Hematopoietic multipotent progenitor cell treated with erythropoietin and hydrocortisone succinate and interleukin-3 and kit ligand, for 8 days (in vitro differentiated cells): ENCODE results near the gene CX3CR1.
A peak's percentile ranks its signal among the peaks of the same experiment; 100 is the strongest.
"Not testable (repeated sequence)": the region's sequence is repeated elsewhere in the genome, so short reads cannot be mapped to it uniquely, and the experiment has no call there.

Experiments used
- DNase-seq: peaks from one replicate; pipeline ENCODE4 v3.0.0-alpha.2; 2015

CX3CR1 gene

DNA sequence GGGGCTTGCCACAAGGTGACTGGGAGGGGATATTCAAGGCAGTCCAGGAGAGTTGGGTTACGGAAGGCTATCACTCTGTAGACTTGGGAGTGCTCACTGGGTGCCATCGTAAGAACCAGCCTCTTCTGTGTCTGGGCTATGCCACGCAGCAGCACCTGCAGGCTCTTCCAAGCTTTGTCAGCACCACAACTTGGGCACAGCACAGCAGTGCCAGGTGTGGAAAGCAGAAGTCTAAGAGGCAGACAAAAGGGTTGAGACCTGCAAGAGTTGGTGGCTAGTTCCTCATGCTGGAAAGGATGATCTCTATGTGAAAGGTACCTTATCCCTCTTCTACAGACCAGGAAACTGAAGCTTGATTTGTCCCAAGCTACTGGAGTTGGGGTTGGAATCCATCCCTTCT lies 15.8 kb downstream of the CX3CR1 start:
- no peak for DNase-seq

DNA sequence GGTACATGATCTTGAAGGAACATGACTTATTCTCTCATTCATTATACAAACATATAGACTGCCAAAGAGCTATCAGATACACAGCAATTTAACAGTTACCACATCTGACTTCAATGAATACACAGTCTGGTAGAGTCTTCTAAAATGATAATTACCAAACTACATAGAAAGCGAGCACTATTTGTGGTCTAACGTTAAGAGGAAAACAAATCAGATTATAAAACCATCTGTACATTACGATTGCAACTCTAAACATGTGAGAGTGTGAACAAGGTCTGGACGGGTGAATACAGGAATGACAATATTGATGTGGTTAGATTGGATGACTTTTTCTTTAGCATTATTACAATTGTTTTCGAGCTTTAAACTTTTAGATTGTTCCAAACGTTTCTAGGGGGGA lies 16.3 kb downstream of the CX3CR1 start:
- DNase-seq, result peak; percentile 48

DNA sequence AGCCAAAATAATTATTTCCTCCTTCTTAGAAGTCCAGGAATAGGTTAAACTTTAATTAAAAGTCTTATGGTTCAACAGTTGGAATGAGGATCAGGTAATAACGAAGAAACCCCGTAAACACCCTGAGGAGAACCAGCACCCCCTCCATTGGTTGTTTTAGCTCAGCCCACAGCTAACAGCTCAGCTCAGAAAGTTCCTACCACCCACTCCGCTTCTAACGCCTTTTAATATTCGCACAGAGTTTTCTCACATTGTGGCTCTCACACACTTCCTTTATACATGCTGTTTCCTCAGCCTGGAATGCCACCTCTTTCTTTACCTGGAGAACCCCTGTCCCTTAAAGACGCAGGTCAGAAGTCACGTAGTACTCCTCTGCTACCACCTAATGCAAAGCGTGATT lies 17.0 kb downstream of the CX3CR1 start:
- DNase-seq, result no peak

DNA sequence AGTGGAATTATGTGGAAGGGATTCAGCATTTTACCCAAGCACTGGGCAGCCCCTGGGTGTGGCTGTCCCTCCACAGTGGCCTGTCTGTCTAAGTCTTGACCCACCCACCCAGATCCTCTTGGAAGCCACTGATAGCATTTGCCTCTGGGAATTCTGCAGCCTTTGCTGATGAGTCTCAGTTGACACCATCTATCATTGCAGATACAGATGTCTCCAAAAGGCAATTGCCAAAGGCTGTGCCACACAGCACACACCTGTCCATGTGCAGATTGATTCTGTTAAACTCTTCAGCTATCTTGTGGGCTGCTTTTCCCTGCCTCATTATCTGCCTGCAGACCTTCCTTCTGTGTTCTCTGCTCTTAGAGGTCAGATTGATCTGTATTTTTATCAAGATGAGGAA lies 18.1 kb downstream of the CX3CR1 start:
- DNase-seq, result no peak

DNA sequence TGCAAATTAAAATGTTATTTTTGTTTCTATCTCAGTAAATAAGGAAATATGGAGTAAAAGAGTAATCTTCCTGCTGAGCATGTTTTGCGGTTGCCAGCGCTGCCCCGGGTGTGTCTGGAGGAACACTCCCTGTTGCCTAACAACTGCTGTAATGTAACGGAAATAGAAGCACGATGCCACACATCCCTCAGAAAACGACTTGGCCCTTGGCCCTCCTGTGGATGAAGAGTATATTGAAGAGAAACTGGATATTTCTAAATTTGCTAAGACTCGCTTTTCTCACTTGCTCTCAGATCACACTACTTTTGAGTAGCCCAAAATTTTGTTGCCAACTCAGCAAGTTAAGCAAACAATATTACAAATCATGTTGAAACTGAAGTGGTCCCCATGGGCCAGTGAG lies 18.9 kb downstream of the CX3CR1 start:
- peak; percentile 95 for DNase-seq

DNA sequence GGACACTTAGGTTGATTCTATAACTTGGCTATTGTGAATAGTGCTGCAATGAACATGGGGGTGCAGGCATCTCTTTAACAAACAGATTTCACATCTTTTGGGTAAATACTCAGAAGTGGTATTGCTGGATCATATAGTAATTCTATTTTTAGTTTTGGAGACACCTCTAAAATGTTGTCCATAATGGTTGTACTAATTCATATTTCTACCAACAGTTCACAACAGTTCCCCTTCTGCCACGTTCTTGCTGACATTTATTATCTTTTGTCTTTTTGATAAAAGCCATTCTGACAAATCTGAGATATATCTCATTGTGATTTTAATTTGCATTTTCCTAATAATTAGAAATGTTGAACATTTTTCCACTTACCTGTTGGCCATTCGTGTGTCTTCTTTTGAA lies 19.5 kb downstream of the CX3CR1 start:
- DNase-seq, result no peak

DNA sequence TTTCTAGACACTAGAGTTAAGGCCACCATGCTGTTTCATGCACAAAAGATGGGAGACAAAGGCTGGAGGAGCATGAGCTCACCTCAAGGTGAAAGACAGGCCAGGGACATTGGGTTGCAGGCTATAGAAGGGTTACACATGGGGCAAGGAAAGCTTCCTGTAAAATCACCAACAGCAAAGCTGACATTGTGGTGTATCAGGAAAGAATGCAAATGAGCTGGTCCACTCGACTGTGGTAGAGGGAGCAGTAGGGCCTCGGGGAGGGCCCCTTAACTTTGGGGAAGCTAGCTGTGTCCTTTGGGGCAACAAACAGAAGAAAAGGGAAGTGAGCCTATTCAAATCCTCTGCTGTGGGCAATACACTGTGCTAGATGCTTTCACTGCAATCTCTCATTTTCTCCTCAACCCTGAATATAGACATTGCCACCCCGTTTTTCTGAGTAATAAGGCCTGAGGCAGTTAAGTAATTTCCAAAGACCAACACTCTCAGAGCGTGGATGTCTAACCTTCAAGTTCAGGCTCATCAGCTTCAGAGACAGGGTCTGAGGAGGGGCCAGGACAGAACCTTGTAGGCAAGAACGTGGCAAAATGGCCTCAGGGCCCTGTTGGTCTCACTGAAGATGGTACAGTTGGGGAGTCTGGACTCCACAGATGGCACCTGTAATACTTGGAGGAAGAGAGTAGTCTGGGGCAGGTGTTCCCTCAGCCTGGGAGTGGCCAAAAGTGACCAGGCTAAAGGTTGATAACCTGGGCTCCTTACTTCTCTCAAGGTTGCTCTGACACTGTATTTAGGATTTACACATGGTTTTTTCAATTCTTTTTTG lies 24.1 kb downstream of the CX3CR1 start:
- no peak for DNase-seq

DNA sequence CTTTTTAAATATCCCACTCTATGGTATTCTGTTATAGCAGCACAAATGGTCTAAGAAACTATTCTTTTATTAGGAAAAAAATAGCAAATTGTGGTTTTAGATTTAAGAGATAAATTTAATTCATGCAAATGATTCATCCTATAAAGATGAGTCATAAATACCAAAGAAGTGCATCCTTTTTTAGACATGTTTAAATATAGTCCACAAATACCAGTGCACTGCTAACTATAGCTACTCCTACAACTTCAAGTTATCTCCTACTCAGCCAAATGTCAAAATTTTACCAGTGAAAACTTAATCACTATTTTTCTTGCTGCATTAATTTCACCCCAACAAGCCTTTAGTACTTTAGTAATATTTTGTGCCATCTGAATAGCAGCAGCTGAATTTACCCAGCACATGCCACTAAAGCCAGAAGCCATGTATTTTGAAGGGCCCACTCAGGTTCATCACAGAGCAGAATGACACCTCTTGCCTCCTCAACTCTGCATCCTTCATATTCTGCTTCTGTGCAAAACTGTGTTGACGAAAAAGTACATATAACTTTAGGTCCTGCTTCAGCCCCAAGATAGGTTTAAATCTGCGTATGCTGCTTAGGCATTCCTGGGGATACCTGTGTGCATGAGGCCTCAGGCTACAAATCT lies 24.9 kb downstream of the CX3CR1 start:
- DNase-seq, result no peak

DNA sequence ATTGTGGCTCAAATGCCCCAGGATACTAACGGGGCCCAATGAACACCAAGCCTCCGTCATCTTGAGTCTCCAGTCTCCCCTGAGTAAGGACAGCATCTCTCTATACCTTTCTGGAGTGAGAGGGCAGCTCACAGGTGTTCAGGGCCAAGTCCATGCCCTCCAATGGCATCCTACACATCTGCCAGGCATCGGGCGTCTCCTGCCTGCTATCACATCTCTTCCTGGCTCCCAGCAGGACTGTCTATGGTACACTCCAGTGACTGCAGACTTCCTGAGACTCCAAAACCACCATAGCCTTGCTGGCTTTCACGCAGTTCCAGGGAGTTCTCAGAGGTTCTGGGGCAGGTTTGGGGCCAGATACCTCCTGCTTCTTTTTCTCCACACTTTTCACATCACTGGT lies 28.3 kb downstream of the CX3CR1 start:
- no peak for DNase-seq

DNA sequence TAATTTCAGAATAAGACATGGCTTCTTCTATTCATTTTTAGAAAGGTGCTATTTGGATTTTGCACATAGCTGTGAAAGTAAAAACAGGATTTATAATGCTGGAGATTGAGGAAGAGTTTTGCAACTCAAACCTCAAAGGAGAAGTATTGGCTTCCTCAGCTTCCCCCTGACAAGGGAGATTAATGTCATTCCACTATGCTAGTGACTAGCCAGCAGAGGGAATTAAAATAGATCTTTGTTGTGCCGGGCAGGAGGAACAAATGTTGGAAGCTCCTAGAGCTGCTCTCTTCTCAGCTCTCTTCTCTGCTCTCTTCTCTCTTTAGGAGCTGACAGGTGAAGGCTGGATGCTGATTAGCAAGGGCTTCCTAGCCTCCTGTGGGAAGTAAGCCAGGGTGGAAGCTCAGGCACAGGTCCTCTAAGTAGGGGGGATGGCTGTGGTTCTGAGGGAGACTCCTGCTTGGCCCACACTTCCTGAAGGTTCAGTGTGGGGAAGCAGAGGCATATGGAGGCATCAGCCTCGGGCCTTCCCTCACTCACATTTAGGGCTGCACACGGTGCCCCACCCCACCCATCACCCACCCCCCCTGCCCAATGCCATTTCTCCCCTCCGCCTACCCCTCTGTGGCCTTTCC lies 29.6 kb downstream of the CX3CR1 start:
- DNase-seq, result no peak

DNA sequence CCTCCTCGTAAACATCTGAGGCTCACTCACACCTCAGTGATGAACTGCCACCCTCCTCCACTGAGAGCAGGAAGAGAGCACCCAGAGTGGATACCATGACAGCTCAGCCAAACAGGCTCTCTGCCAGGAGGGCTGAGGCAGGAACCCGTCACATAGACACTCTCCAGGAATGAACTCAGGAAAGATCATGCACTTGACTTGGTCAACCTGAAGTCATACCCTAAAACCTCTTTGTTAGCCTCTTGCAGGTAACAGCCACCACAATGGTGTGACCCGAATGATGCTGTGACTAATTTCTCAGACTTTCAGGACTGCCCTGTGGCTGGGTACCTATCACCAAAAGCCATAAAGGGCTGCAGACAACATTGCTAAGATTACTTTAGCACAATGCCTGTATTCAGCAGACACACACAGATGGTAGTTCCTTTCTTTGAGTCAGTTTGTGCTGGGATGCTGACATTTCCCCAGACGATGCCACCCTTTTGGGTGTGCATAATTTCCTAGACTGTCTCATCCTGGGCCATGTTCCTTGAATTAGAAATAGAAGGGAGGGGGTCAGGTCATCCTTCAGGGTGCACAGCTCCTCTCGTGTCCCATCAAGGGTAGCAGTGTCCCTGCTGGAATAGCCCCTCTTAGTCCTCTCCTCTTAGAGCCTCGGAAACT lies 30.3 kb downstream of the CX3CR1 start:
- DNase-seq, result no peak

DNA sequence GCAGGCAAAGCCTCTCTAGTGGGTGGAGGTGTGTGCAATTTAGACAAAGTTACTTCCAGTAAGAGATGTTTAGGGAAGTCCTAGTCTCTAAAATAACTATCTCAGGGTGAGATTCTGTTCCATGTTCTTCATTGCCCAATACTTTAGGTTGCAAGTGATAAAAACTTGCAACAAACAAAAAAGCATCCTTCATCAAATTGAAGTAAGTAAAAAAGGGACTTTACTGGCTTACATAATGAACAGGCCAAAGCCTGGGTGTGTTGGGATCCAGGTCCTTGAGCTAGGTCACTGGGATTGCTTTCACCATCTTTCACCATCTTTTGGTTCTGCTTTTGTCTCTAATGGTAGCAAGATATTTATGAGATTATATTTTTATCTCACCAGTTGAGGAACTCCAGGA lies 38.3 kb downstream of the CX3CR1 start:
- no peak for DNase-seq

DNA sequence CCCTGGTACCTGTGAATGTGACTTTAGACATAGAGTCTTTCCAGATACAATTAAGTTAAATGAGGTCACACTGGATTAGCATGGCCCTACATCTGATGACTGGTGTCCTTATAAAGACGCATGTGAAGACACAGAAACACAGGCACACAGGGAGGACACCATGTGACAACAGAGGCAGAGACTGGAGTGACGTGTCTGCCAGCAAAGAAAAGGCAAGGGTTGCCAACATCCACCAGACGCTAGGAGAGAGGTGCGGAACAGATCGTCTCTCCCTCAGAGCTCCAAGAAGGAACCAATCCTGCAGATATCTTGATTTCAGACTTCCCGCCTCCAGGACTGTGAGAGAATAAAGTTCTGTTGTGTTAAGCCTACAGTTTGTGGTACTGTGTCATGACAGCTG lies 42.8 kb downstream of the CX3CR1 start:
- DNase-seq, result no peak

DNA sequence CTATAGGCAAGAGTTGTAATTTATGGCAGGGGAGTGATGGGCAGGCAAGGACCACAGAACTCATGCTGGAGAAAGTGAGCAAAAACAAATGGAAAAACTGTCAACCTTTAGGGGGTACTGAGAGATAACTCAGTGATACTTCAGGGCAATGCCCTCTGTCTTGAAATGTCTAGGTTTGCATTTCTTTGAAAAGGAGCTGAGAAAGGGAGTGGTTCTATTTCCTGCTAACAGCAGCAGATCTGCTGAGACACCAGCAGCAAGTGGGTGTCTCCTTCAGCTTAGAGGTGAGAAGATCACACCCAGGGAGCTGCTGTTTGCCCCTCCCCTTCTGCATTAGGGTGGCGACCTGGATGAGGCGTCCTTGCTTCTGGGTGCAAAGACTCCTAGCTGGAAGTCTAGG lies 45.2 kb downstream of the CX3CR1 start:
- DNase-seq, result peak; percentile 55

DNA sequence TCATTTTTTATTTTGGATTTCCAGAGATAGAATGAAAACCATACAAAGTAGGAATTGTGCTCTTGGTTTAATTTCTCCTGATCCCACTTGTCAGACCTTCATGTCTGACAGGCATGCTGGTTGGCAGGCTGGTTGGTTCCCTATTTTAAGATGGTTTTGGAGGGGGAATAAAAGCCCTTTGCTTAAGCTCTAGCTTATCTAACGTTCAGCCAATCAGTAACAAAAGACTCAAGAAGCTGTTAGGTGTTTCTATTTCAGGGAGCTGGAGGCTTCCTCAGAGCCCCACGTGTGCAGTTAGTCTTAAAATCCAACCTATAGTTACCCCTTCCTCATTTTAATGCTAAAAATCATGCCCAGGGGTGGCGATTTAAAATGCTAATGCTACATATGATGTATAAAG lies 47.0 kb downstream of the CX3CR1 start:
- no peak for DNase-seq

DNA sequence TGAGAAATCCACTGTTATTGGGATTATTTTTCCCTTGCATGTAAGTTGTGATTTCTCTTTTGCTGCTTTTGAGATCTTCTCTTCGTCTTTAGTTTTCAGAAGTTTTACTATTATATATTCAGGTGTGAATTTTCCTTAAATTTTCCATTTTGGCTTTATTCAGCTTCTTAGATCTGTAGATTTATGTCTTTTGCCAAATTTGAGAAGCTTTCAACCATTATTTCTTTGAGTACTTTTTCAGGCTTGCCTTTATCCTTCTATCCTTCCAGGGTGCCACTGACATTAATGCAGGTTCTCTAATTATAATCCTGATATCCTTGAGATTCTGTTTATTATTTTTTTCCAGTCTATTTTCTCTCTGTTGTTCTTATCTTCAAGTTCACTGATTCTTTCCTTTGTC lies 49.4 kb downstream of the CX3CR1 start:
- DNase-seq, result no peak

DNA sequence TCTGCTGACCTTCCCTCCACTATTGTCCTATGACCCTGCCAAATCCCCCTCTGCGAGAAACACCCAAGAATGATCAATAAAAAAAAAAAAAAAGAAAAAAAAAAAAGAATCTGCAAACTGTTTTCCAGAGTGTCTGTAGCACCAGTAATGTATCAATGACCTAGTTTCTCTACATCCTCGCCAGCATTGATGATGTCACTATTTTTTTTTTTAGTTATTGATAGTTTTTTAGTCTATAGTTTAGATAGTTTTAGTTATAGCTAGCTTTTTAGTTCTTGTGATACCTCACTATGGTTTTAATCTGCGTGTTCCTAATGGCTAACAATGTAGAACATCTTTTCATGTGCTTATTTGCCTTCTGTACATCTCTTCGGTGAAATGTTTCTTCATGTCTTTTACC lies 51.3 kb downstream of the CX3CR1 start:
- DNase-seq, result no peak

DNA sequence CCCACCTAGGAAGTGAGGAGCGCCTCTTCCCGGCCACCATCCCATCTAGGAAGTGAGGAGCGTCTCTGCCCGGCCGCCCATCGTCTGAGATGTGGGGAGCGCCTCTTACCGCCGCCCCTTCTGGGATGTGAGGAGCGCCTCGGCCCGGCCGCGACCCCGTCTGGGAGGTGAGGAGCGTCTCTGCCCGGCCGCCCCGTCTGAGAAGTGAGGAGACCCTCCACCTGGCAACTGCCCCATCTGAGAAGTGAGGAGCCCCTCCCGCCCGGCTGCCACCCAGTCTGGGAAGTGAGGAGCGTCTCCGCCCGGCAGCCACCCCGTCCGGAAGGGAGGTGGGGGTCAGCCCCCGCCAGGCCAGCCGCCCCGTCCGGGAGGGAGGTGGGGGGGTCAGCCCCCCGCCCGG lies 52.2 kb downstream of the CX3CR1 start:
- DNase-seq, result not testable (repeated sequence)

DNA sequence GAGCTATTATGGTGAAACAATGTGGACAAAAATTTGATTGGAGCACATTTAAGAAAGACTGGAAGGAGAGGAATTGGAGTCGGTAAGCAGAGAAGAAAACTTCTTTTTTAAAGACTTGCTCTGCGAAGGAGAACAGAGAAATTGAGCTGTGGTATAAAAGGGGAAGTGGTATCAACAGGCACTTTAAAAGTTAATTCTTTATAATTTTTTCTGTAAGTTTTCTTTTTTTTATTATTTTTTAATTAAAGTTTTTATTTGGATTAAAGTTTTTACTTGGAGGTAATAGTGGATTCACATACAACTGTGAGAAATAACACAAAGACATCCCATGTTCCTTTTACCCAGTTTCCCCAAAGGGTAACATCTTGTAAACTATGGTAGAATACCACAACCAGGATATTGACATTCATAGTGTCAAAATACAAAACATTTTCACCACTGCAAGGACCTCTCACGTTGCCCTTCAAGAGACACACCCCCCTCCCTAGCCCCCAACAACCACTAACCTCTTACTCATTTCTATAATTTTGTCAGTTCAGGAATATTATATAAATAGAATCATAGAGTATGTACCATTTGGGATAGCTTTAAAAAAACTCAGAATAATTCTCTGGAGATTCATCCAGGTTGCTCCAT lies 53.6 kb downstream of the CX3CR1 start:
- no peak for DNase-seq

DNA sequence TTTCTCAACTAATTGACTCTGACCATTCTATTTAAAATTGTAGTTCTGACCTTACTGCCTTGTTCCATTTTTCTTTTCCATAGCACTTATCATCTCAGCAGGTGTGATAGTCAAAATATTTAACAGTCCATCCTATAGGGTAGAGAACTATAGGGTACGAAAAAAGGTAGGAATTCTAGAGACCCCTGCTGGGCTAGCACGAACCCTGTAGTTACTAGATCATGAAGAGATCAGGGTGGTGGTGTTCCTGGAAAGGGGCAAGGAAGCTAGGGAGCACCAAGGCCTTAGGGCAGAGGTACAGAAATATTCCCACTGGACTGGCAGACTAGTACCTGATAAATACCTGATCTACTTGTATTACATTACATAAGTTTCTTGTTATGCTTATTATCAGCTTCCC lies 55.5 kb downstream of the CX3CR1 start:
- no peak for DNase-seq

DNA sequence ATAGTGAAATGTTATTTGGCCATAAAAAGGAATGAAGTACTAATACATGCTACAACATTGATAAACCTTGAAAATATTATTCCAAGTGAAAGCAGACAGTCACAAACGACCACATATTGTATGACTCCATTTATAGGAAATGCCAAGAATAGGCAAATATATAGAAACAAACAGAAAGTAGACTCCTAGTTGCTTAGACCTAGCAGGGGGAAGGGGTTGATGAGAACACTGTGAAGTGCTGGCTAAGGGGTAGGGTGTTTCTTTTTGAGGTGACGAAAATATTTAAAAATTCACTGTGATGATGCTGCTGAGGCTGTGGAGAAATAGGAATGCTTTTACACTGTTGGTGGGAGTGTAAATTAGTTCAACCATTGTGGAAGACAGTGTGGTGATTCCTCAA lies 56.9 kb downstream of the CX3CR1 start:
- no peak for DNase-seq

DNA sequence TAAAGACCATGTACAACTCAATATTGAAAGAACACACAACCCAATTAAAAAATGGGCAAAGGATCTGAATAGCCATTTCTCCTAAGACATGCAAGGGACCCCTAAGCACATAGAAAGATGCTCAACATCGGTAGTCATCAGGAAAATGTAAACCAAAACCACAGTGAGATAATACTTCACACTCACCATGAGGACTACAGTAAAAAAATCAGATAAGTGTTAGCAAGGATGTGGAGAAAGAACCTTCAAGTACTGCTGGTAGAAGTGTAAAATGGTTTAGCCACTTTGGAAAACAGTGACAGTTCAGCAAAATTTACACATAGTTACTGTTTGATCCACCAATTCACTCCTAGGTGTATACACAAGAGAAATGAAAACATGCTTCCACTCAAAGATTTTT lies 57.4 kb downstream of the CX3CR1 start:
- DNase-seq, result no peak

DNA sequence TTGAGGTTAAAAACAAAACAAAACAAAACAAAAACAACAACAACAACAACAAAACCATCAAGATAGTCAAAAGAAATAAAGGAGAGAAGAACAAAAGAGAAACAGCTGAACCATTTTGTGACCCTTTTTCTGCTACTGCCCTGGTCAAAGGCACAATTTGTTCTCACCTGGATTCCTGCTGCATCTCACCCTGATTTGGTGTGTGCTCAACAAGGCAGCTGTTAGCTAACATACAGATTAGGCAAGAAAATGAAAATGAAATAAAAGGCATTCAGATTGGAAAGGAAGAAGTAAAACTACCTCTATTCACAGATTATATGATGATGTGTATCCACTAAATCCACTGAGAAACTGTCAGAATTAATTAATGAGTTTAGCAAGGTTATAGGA lies 58.7 kb downstream of the CX3CR1 start:
- no peak for DNase-seq
